GM12878 (cell line): ENCODE results near the gene TMC4. TPM values are rescaled to one million over a fixed set of nuclear protein-coding genes. Genes with fewer than 3 reads are reported as not detected.

Experiments used
- ESRRA ChIP-seq: IDR thresholded peaks from 2 replicates; pipeline ENCODE4 v1.6.1; 2012; ENCODE audit warnings: mild to moderate bottlenecking, low read length, improper control_type of control experiment
- ETV6 ChIP-seq, 2 experiments: fragments of 450-650 bp in 1 of 2; IDR thresholded peaks in 1 of 2; conservative IDR thresholded peaks in 1 of 2; 2 replicates each; pipeline ENCODE4 v1.6.1; 2014; ENCODE audit warnings: antibody characterized with exemption in 1 of 2, borderline replicate concordance in 1 of 2, low read depth in 1 of 2, mild to moderate bottlenecking in 1 of 2, moderate library complexity in 1 of 2
- HDAC2 ChIP-seq: fragments of 200-600 bp; sonication (generic); IDR thresholded peaks from 2 replicates; pipeline ENCODE4 v1.6.1; 2017
- HDGF ChIP-seq: fragments of 450-650 bp; IDR thresholded peaks from 2 replicates; pipeline ENCODE4 v1.6.1; 2016; ENCODE audit warnings: antibody characterized with exemption
- IRF4 ChIP-seq: IDR thresholded peaks from 2 replicates; pipeline ENCODE4 v1.6.1; 2011; ENCODE audit warnings: low read depth, low read length
- JUNB ChIP-seq: IDR thresholded peaks from 2 replicates; pipeline ENCODE4 v1.6.1; 2016; ENCODE audit warnings: antibody characterized with exemption, mild to moderate bottlenecking
- NR2C1 ChIP-seq: fragments of 450-650 bp; IDR thresholded peaks from 2 replicates; pipeline ENCODE4 v1.6.1; 2017; ENCODE audit warnings: antibody characterized with exemption, mild to moderate bottlenecking, moderate library complexity
- RUNX3 ChIP-seq: IDR thresholded peaks from 2 replicates; pipeline ENCODE4 v1.6.1; 2012; ENCODE audit warnings: low read length, inconsistent platforms
- TAF1 ChIP-seq: IDR thresholded peaks from 2 replicates; pipeline ENCODE4 v1.6.1; 2011; ENCODE audit warnings: mild to moderate bottlenecking, low read depth, low read length, borderline replicate concordance
- TARDBP ChIP-seq: IDR thresholded peaks from 2 replicates; pipeline ENCODE4 v1.6.1; 2016; ENCODE audit warnings: borderline replicate concordance
- ZNF24 ChIP-seq: fragments of 450-650 bp; IDR thresholded peaks from 2 replicates; pipeline ENCODE4 v1.6.1; 2017; ENCODE audit warnings: antibody characterized with exemption, mild to moderate bottlenecking
- ZNF384 ChIP-seq: IDR thresholded peaks from 2 replicates; pipeline ENCODE4 v1.6.1; 2012; ENCODE audit warnings: low read depth, mild to moderate bottlenecking, low read length, improper control_type of control experiment, borderline replicate concordance
- ZNF622 ChIP-seq: fragments of 450-650 bp; IDR thresholded peaks from 2 replicates; pipeline ENCODE4 v1.6.1; 2017; ENCODE audit warnings: mild to moderate bottlenecking, inconsistent platforms
- polyA plus RNA-seq, 11 experiments: library from polyadenylated mRNA; depleted of rRNA in 4 of 11; unstranded in 6 of 11; stranded (reverse) in 5 of 11; fragments of >200 nt; fragmentation: Nextera tagmentation in 4 of 11; fragmentation: Illumina TruSeq in 1 of 11; extraction: Ambion mirVana in 4 of 11; extraction: Trizol in 1 of 11; gene quantifications; 1 replicate in 1 of 11; 2 replicates in 10 of 11; pipeline versions ENCODE4 v1.2.1 to v1.2.3, GENCODE V29; 2011 to 2016; ENCODE audit warnings: inconsistent platforms in 2 of 11, missing spikeins in 2 of 11, low read depth in 1 of 11
- total RNA-seq, 4 experiments: library from RNA; depleted of rRNA in 3 of 4; stranded (reverse); fragments of >200 nt in 3 of 4; fragmentation: Illumina TruSeq in 1 of 4; extraction: Trizol in 1 of 4; gene quantifications; 2 replicates each; pipeline versions ENCODE4 v1.2.1 to v1.2.3, GENCODE V29; 2013 to 2021
- TF ChIP-seq, protein P1 (sequence below): IDR thresholded peaks from 2 replicates; pipeline ENCODE4 v1.6.1; 2012; ENCODE audit warnings: mild to moderate bottlenecking, low read depth, low read length
- TF ChIP-seq, protein P2 (sequence below): IDR thresholded peaks from 2 replicates; pipeline ENCODE4 v1.6.1; 2012; ENCODE audit warnings: low read depth, low read length, improper control_type of control experiment
- TF ChIP-seq, protein P3 (sequence below): fragments of 450-650 bp; IDR thresholded peaks from 2 replicates; pipeline ENCODE4 v1.6.1; 2016; ENCODE audit warnings: mild to moderate bottlenecking
- TF ChIP-seq, protein P4 (sequence below): fragments of 450-650 bp; IDR thresholded peaks from 2 replicates; pipeline ENCODE4 v1.6.1; 2017; ENCODE audit warnings: mild to moderate bottlenecking, moderate library complexity

The TMC4 gene
- total and polyA plus RNA-seq, 10 of the 15 experiments (the other 5 are each of a cell fraction or from before 2014, with no cell fraction given): 0.33 to 0.83 (median 0.74) TPM; not detected in 7

GRCh38 chr19:54136864-54137698 is 35.9 kb downstream of the TMC4 start (continued):
- TF ChIP-seq ETV6 (conservative IDR thresholded peaks at IDR 0.05 in 1 of 2, IDR thresholded peaks at IDR 0.05 in 1 of 2; ENCODE audit: borderline replicate concordance in 1 of 2, low read depth in 1 of 2) (no peak), NR2C1 (no peak), RUNX3 (no peak), TAF1 (peak; percentile 65), IRF4 (no peak), ESRRA (no peak), ZNF24 (no peak), ZNF384 (no peak), TARDBP (no peak), ZNF622 (no peak), HDAC2 (no peak), HDGF (peak; percentile 97), JUNB (no peak)
- TF ChIP-seq, protein P1, sequence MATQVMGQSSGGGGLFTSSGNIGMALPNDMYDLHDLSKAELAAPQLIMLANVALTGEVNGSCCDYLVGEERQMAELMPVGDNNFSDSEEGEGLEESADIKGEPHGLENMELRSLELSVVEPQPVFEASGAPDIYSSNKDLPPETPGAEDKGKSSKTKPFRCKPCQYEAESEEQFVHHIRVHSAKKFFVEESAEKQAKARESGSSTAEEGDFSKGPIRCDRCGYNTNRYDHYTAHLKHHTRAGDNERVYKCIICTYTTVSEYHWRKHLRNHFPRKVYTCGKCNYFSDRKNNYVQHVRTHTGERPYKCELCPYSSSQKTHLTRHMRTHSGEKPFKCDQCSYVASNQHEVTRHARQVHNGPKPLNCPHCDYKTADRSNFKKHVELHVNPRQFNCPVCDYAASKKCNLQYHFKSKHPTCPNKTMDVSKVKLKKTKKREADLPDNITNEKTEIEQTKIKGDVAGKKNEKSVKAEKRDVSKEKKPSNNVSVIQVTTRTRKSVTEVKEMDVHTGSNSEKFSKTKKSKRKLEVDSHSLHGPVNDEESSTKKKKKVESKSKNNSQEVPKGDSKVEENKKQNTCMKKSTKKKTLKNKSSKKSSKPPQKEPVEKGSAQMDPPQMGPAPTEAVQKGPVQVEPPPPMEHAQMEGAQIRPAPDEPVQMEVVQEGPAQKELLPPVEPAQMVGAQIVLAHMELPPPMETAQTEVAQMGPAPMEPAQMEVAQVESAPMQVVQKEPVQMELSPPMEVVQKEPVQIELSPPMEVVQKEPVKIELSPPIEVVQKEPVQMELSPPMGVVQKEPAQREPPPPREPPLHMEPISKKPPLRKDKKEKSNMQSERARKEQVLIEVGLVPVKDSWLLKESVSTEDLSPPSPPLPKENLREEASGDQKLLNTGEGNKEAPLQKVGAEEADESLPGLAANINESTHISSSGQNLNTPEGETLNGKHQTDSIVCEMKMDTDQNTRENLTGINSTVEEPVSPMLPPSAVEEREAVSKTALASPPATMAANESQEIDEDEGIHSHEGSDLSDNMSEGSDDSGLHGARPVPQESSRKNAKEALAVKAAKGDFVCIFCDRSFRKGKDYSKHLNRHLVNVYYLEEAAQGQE: no peak
- TF ChIP-seq, protein P2, sequence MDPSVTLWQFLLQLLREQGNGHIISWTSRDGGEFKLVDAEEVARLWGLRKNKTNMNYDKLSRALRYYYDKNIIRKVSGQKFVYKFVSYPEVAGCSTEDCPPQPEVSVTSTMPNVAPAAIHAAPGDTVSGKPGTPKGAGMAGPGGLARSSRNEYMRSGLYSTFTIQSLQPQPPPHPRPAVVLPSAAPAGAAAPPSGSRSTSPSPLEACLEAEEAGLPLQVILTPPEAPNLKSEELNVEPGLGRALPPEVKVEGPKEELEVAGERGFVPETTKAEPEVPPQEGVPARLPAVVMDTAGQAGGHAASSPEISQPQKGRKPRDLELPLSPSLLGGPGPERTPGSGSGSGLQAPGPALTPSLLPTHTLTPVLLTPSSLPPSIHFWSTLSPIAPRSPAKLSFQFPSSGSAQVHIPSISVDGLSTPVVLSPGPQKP: no peak
- TF ChIP-seq, protein P3, sequence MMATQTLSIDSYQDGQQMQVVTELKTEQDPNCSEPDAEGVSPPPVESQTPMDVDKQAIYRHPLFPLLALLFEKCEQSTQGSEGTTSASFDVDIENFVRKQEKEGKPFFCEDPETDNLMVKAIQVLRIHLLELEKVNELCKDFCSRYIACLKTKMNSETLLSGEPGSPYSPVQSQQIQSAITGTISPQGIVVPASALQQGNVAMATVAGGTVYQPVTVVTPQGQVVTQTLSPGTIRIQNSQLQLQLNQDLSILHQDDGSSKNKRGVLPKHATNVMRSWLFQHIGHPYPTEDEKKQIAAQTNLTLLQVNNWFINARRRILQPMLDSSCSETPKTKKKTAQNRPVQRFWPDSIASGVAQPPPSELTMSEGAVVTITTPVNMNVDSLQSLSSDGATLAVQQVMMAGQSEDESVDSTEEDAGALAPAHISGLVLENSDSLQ: peak; percentile 99
- TF ChIP-seq, protein P4, sequence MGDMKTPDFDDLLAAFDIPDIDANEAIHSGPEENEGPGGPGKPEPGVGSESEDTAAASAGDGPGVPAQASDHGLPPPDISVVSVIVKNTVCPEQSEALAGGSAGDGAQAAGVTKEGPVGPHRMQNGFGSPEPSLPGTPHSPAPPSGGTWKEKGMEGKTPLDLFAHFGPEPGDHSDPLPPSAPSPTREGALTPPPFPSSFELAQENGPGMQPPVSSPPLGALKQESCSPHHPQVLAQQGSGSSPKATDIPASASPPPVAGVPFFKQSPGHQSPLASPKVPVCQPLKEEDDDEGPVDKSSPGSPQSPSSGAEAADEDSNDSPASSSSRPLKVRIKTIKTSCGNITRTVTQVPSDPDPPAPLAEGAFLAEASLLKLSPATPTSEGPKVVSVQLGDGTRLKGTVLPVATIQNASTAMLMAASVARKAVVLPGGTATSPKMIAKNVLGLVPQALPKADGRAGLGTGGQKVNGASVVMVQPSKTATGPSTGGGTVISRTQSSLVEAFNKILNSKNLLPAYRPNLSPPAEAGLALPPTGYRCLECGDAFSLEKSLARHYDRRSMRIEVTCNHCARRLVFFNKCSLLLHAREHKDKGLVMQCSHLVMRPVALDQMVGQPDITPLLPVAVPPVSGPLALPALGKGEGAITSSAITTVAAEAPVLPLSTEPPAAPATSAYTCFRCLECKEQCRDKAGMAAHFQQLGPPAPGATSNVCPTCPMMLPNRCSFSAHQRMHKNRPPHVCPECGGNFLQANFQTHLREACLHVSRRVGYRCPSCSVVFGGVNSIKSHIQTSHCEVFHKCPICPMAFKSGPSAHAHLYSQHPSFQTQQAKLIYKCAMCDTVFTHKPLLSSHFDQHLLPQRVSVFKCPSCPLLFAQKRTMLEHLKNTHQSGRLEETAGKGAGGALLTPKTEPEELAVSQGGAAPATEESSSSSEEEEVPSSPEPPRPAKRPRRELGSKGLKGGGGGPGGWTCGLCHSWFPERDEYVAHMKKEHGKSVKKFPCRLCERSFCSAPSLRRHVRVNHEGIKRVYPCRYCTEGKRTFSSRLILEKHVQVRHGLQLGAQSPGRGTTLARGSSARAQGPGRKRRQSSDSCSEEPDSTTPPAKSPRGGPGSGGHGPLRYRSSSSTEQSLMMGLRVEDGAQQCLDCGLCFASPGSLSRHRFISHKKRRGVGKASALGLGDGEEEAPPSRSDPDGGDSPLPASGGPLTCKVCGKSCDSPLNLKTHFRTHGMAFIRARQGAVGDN: no peak
